Measurements from ENCODE around the gene TNFRSF21.

DNA sequence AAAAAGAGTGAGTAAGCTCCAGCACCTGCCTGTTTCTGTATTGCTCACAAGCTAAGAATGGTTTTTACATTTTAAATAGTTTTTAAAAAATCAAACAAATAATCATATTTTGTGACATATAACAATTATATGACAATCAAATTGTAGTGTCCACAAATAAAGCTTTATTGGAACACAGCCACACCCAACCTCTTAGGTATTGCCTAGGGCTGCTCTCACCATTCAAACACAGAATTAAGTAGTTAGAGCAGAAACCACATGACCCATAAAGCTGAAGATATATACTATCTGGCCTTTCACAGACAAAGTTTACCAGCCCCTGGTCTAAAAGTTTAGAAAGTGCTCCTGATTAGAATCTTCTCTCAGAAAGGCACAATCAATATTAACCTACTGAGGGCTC, 11.2 kb downstream of the TNFRSF21 start:
- no peak for TF ChIP-seq EZH2 (IDR thresholded peaks at IDR 0.05; ENCODE audit: borderline replicate concordance, low read depth, low read length, severe bottlenecking)
- no peak for TF ChIP-seq CTCF (IDR thresholded peaks at IDR 0.05; ENCODE audit: borderline replicate concordance, extremely low read depth, low read length, poor library complexity, severe bottlenecking)

Measured in DND-41 (cell line).